HG02970 (cell line): ENCODE data around the gene DNLZ.

Experiments
- ATAC-seq: cut with Tn5 transposase; IDR thresholded peaks from one replicate; pipeline ENCODE4 v1.9.1; 2021; ENCODE audit warnings: mild to moderate bottlenecking, moderate library complexity, moderate number of reproducible peaks; ENCODE audit not compliant: unreplicated experiment, low FRiP score

Gene DNLZ

GRCh38 chr9:136397643-136398042, 34.1 kb upstream of the DNLZ start:
- no peak for ATAC-seq

- no peak for ATAC-seq
These were observed 32.6 kb upstream of the DNLZ start for GRCh38 chr9:136396219-136396515.

DNA sequence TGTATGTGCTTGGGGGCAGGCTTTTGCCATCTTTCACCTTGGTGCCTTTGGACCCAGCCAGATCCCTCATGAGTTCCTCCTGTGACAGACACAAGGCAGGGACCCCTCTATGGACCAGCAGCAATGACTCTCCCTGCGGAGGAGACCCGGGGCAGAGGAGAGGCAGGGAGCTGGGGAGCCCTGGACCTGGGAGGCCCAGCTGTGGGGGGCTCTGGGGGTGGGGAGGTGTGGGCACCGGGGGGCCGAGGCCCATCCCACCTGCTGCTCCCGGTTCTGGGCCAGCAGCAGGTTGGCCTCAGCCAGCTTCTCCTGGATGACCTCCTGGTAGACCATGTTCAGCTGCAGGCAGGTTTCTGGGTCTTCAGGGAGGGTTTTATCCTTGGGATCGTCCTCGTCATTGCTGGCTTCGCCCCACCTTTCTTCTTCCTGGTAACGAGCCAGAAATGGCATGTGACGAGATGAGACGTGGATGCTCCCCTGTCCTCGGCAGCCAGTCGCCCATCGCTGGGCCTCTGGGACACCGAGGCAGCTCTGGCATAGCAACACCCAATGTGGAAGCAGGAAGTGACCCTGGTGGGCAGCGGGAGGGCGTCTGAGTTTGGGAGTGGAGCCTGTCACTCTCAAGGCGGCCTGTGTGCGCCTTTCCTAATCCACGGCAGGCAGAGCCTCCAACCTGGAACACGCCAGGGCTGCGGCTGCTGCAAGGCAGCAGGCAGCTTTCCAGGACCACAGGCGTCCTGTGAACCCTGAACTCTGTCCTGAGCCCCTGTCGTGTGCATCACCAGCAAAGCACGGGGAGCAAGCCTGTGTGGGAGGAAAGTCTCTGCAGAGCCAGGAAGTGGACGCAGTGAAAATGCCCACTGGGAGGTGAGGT, 32.0 kb upstream of the DNLZ start:
- no peak for ATAC-seq

DNA sequence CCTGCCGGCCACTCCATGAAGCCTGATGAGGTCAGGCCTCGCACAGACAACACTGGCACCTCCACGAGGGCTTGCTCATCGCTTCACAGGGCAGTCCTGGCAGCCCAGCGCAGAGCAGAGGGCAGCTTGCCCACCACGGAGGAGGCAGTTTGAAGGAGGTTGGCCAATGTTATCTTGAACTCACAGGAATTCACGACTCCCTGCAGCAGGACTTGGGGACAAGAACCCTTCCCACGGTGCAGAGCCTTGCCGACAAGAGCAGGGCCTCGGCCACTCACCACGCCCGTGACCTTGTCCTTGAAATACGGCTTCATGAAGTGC, 31.4 kb upstream of the DNLZ start:
- ATAC-seq = no peak

DNA sequence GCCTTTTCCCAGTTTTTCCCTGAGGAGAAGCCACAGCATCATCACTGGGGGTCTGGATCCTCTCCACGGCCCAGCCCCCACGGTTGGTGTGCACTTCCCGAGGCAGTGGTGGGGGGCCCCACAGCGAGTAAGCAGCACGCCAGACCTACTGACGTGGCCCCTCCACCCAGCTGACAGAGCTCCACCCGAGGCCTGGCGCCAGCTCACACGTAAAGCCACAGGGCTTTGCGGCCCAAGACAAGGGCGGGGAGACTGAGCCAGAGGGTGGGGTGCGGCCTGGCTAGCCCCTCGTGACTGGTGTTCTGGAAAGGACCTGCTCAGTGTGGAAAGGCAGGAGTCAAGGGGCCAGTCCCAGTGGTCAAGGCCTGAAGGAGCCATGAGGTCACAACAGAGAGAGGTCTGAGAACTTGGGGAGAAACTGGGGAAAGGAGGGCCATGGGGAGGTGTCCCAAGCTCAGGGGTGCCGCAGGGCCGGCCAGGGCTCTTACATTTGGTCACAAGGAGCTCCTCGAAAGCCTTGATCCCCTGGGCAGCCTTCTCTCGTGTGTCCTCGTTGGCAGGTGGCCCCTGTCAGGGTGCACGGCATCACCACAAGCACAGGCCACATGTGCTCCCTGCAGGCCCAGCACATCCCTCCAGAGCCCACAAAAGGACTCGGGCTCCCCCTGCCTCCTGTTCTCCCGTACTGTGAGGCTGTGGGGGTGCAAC, 30.9 kb upstream of the DNLZ start:
- no peak for ATAC-seq

GRCh38 chr9:136393531-136393930, 30.0 kb upstream of the DNLZ start:
- ATAC-seq = no peak

DNA sequence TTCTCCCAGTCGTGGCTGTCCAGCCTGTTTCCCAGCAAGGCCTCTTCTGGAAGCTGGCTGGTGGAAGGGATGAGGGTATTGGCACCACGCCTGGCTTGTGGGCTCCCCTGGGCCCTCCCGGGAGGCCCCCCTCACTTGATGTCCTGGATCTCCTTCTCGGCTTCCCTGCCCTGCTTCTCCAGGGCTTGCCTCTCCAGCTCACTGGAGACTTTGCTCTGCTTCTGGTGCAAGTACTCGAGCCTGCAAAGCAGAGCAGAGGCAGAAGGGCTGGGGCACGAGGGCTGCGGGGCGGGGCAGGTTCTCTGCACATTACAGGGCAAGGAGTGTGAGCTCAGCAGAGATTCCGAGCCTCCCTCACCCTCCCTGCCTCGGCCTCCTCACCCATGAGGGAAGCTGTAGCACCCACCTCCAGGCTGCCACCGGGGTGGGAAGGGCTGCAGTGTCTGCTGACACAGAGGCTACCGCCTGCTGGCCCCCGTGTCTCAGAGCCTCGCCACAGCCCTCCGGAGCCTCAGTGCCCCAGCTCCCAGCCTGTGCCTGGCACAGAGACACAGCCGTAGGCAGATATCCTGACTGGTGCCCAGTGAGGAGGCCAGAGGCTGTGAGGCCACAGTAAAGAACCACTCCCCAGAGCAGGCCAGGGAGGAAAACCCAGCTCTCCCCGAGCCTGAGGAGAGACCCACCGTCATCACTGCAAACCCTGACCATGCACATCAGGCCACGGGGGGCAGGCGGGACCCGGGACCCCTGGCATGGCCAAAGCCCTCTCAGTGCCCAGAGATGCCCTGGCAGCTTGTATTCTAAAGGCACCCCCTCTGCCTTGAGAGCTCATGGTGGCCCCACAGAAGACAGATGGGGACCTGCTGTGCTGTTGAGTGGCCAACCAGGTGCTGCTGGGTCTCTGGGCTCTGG, 29.2 kb upstream of the DNLZ start:
- ATAC-seq = no peak

GRCh38 chr9:136391737-136392537, 28.4 kb upstream of the DNLZ start:
- ATAC-seq = no peak

GRCh38 chr9:136389396-136389795, 25.9 kb upstream of the DNLZ start:
- ATAC-seq = no peak

GRCh38 chr9:136387217-136387616, 23.7 kb upstream of the DNLZ start:
- no peak for ATAC-seq

GRCh38 chr9:136386018-136386417, 22.5 kb upstream of the DNLZ start:
- ATAC-seq = no peak

- ATAC-seq = no peak
These were observed 21.5 kb upstream of the DNLZ start for GRCh38 chr9:136385015-136385414.

- ATAC-seq = no peak
These were observed 19.9 kb upstream of the DNLZ start for GRCh38 chr9:136383436-136383835.

DNA sequence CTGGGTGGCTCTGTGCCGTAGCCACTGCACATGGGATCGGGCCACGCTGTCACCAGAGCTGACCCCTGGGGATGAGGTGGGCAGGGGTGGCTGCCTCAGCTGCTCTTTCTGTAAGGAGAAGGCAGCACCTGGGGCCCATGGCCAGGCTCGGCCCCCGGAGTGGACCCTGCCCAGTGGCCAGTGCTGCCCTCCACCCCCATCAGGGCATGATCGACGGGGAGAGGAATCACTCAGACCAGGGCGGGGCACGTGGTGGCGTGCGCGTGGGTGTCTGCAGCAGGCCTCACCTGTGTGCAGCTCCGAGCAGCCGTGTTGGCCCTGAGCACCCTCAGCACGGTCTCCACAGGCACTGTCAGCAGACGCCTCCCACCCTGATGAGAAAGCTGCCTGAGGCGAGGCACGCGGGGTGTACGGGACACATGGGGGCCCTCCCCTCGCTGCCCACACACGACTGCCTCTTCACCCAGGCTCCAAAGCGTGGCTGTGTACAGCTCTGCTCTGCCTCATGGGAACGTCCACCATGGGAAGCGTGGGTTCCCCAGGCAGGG, 18.5 kb upstream of the DNLZ start:
- no peak for ATAC-seq

- no peak for ATAC-seq
These were observed 17.8 kb upstream of the DNLZ start for GRCh38 chr9:136381311-136381710.

DNA sequence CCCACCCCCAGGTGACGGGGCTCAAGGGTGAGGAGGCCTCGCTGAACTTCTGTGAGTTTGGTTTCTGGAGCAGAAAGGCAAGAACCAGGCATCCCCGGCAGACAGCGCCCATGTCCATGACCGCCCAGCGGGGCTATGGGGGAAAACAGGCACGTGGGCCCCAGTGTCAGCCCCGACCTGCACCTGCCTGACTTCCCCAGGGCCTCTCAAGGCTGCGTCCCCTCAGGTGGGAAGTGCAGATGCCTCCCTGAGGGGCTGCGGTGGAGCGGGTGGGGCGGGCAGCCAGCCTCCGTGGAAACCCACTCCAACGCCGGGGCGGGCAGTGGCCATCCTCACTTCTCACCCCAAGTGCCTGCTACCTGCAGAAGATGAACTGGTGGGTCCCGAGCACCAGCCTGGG, 16.8 kb upstream of the DNLZ start:
- no peak for ATAC-seq

DNA sequence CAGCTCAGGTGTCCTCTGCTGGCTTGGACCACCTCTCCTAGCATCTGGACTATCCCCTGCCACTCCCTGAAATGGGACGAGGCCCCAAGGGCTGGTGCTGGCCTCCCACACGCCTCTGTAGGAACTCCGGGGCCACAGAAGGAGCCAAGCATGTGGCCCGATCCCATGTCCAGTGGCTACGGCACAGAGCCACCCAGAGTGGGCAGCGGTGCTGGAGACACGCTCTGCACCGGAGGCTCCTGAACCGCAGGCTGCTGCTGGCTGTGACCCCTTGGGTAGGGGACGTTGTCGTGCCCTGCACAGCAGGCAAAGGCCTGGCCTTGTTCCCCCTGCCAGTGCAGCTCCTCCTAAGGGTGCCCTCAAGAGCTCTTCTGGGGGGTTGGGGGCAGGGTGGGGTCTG, 16.3 kb upstream of the DNLZ start:
- no peak for ATAC-seq

DNA sequence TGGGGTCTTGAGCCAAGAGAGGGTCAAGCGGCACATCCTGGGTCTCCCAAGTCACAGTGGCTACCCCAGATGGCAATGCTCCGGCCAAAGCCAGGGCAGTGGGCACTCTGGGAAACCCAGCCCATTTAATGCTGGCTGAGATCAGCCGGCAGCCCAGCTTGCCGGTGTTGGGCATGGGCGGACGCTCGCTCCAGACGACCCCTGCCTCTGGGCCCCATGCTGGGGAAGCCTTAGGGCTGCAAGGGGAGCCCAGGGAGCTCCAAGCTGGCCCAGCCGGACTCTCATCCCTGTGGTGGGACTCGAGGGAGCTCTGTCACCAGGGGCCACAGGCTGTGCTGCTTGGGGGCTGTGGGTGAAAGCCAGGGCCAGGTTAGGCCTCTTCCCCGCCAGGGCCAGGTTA, 15.9 kb upstream of the DNLZ start:
- no peak for ATAC-seq

DNA sequence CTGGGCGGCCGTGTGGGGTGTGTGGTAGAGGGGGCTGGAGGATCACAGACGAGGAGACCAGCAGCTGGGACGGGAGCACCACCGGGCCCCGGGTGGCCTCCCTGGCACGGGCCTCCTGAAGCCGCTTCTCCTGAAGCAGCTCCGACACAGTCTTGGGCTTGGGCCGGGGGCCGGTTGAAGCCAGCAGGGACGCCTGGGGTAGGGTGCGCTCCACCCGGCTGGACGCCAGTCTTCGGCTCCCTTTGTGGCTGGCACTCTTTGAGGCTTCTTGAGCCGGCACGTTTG, 15.4 kb upstream of the DNLZ start:
- no peak for ATAC-seq

GRCh38 chr9:136378170-136379002, 14.8 kb upstream of the DNLZ start:
- ATAC-seq = no peak
